Muscle of leg (tissue), 11 donors: ENCODE results near the gene ATRNL1. TPM values are rescaled to one million over a fixed set of nuclear protein-coding genes. Genes with fewer than 3 reads are reported as not detected.

ENCODE experiments used
- DNase-seq: peaks from one replicate; pipeline ENCODE4 v3.0.0; 2013
- H3K27ac ChIP-seq: one replicate; pipeline ENCODE4 v1.5.1; 2013; ENCODE audit warnings: mild to moderate bottlenecking, low read length, control low read depth
- H3K27me3 ChIP-seq: one replicate; pipeline ENCODE4 v1.6.1; 2013; ENCODE audit warnings: low read length; ENCODE audit not compliant: control insufficient read depth, insufficient read depth
- H3K36me3 ChIP-seq: one replicate; pipeline ENCODE4 v1.6.1; 2013; ENCODE audit warnings: low read length; ENCODE audit not compliant: control insufficient read depth, insufficient read depth
- H3K4me1 ChIP-seq: one replicate; pipeline ENCODE4 v1.6.1; 2013; ENCODE audit warnings: low read length; ENCODE audit not compliant: control insufficient read depth, insufficient read depth
- H3K4me3 ChIP-seq: one replicate; pipeline ENCODE4 v1.5.1; 2013; ENCODE audit warnings: low read length, control low read depth
- H3K9me3 ChIP-seq: replicated peaks from 2 replicates; pipeline ENCODE4 v1.6.1; 2013; ENCODE audit warnings: low read depth, low read length; ENCODE audit not compliant: control insufficient read depth
- WGBS: methylation state at CpG from one replicate; pipeline ENCODE4 v1.1.5; 2013; ENCODE audit warnings: missing lambda C conversion rate; ENCODE audit not compliant: insufficient coverage; 5-methylcytosine and 5-hydroxymethylcytosine counted together
- polyA plus RNA-seq, 8 donors: library from polyadenylated mRNA; unstranded; fragments of 120-200 nt; gene quantifications; one replicate each; pipeline versions ENCODE4 v1.2.1 to v1.2.3, GENCODE V29; 2013; ENCODE audit warnings: inconsistent platforms in 1 of 8, low replicate concordance in 1 of 8; ENCODE audit not compliant: insufficient read length in 8 of 8, insufficient read depth in 1 of 8
- total RNA-seq: library from RNA; stranded (reverse); fragments of 120-200 nt; gene quantifications from one replicate; pipeline ENCODE4 v1.2.4, GENCODE V29; 2013

The ATRNL1 gene
- total and polyA plus RNA-seq, 9 donors = 0.42 to 7.1 (median 0.92) TPM

GRCh38 chr10:115653473-115653872 is 560.3 kb downstream of the ATRNL1 start:
- 80% methylated on average over 1 of the region's 1 CpG for WGBS
- Histone ChIP-seq H3K27me3 (no peaks in the 10 kb centered on the region), H3K4me1 (no peaks in the 10 kb centered on the region), H3K27ac (no peak overlapping the region), H3K36me3 (no peaks in the 10 kb centered on the region), H3K4me3 (no peak overlapping the region), H3K9me3 (no peaks in the 10 kb centered on the region)
- DNase-seq = no peak

DNA sequence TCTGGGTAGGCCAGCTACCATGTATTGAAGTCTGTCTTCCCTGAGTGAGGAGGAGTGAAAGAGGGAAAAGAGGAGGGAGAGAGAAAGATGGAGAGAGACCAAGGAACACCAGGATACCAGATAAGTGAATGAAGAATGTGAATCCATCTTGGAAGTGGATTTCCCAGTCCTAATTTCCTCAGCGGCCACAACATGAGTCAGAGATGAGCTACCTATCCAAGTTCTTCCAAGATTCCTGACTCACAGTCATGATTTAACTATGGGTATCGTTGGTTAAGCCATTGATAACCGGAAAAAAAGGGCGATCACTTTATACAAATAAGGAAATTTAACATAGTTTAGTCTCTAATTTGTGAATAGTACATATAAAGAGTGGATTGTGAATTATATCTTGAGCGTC is 561.8 kb downstream of the ATRNL1 start:
- WGBS = 80% methylated on average over 1 of the region's 5 CpGs
- Histone ChIP-seq H3K36me3 (no peaks in the 10 kb centered on the region), H3K27ac (no peak overlapping the region), H3K27me3 (no peaks in the 10 kb centered on the region), H3K4me3 (no peak overlapping the region), H3K9me3 (no peaks in the 10 kb centered on the region), H3K4me1 (no peaks in the 10 kb centered on the region)
- no peak for DNase-seq

DNA sequence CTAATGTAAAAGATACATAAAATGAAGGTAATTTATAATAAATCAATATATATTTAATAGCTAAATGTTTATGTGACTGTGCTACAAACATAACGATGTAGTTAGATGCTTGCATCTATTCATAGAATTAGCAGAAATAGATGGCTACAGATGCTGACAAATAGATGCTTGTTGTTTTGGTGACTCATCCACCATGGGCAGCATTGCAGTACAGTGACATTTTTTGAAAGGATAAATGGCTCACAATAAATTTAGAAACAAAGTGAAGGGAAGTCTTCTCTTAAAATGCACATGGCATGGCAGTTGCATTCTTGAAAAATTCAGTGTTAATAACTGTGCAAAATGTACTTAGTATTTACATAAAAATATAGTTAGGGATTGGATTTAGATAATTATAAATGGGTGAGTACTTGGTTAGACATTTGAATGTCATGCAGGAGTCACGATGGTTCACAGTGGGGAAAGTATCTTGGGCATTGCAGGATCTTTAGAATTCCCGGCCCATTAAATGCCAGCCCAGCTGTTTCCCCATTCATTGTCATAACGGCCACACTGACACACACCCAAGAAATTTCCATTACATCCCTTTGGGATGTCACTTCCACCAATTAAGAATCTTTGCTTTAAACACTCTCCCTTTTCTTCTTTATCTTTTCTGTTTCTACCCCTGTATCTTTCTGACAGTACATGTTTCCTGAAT is 564.1 kb downstream of the ATRNL1 start:
- peak; percentile 22 for DNase-seq
- 50% methylated on average over 1 of the region's 4 CpGs for WGBS
- H3K4me1 ChIP-seq = no peaks in the 10 kb centered on the region
- no peaks in the 10 kb centered on the region for H3K27me3 ChIP-seq
- no peaks in the 10 kb centered on the region for H3K9me3 ChIP-seq
- no peak overlapping the region for H3K27ac ChIP-seq
- H3K4me3 ChIP-seq = no peak overlapping the region
- H3K36me3 ChIP-seq = no peaks in the 10 kb centered on the region

- DNase-seq = no peak
- H3K27me3 ChIP-seq = no peaks in the 10 kb centered on the region
Measured at GRCh38 chr10:115659616-115660015, 566.5 kb downstream of the ATRNL1 start.

DNA sequence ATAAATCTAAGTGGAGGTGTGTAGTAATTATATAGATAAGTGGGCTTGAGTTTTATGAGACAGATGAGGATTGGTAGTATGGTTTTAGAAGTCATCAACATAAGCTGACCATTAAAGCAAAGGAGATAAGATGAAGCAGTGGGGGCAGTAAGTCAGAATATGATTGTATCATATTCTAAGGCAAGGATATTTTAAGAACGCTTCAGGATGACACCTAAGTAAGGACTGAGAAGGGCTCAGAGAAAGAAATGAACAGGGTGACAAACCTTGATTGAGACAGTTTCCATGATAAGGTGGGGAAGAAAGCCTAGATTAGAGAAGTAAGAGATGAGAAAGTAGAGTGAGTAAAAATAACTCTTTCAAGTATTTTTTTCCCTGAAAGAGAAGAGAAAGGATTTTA is 567.2 kb downstream of the ATRNL1 start:
- no peak overlapping the region for H3K27ac ChIP-seq
- H3K4me1 ChIP-seq = no peaks in the 10 kb centered on the region
- H3K9me3 ChIP-seq = no peaks in the 10 kb centered on the region

More at GRCh38 chr10:115659616-115660015, 566.5 kb downstream of the ATRNL1 start:
- no peak overlapping the region for H3K27ac ChIP-seq
- no peaks in the 10 kb centered on the region for H3K36me3 ChIP-seq
- WGBS = 73% methylated on average over 2 of the region's 3 CpGs
- no peak overlapping the region for H3K4me3 ChIP-seq
- no peaks in the 10 kb centered on the region for H3K4me1 ChIP-seq
- H3K9me3 ChIP-seq = no peaks in the 10 kb centered on the region

GRCh38 chr10:115662422-115662821 is 569.3 kb downstream of the ATRNL1 start:
- no peak overlapping the region for H3K4me3 ChIP-seq
- no peaks in the 10 kb centered on the region for H3K36me3 ChIP-seq
- no peaks in the 10 kb centered on the region for H3K27me3 ChIP-seq
- H3K9me3 ChIP-seq = no peaks in the 10 kb centered on the region
- H3K27ac ChIP-seq = no peak overlapping the region
- no peaks in the 10 kb centered on the region for H3K4me1 ChIP-seq
- DNase-seq = no peak

More for the DNA sequence above, 567.2 kb downstream of the ATRNL1 start:
- H3K36me3 ChIP-seq = no peaks in the 10 kb centered on the region
- no peak overlapping the region for H3K4me3 ChIP-seq
- no CpG with 5 or more reads among the region's 1 CpG for WGBS
- DNase-seq = no peak
- H3K27me3 ChIP-seq = no peaks in the 10 kb centered on the region

DNA sequence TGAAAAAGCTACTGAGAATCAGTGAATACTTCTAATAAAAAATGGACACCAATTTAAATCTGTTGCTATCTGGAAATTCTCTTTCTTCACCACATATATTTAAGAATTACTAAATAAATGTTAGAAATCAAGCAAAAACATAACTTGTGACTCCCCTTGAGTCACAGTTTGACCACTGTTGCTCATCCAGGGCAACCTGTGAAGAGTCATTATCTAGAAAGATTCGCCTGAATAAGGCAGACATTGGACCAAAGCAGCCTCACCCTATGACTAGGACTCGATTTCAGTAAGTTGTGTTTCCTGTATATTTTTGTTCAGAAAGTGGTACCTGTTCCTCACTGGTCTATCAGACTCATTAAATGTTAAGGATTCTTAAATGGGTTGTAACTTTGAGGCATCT is 572.4 kb downstream of the ATRNL1 start:
- no peaks in the 10 kb centered on the region for H3K36me3 ChIP-seq
- H3K9me3 ChIP-seq = no peaks in the 10 kb centered on the region
- H3K4me1 ChIP-seq = no peaks in the 10 kb centered on the region
- no peak overlapping the region for H3K27ac ChIP-seq
- DNase-seq = no peak
- H3K27me3 ChIP-seq = no peaks in the 10 kb centered on the region
- no peak overlapping the region for H3K4me3 ChIP-seq
- WGBS = no CpG with 5 or more reads among the region's 2 CpGs

DNA sequence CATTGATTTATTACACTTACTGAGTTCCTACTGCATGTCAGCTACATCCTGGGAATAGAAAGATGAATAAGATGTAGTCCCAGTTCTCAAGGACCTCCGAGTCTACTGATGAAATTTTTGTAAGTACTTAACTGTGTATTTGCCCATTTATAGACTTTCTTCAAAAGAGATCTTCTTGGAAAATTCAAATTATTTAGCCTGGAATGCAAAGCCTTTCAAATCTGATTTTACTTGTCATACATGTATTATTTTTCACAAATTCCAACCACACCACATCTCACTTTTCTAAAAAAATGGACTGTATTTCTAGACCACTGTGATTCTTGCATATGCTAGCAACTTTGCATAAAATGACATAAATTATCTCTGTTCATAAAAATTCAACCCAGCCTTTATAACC is 581.3 kb downstream of the ATRNL1 start:
- no peak overlapping the region for H3K27ac ChIP-seq
- H3K4me3 ChIP-seq = no peak overlapping the region
- no peak for DNase-seq
- no CpG with 5 or more reads among the region's 1 CpG for WGBS
- H3K9me3 ChIP-seq = no peaks in the 10 kb centered on the region
- H3K27me3 ChIP-seq = no peaks in the 10 kb centered on the region
- no peaks in the 10 kb centered on the region for H3K36me3 ChIP-seq
- no peaks in the 10 kb centered on the region for H3K4me1 ChIP-seq

GRCh38 chr10:115696747-115697146 is 603.6 kb downstream of the ATRNL1 start:
- H3K36me3 ChIP-seq = no peaks in the 10 kb centered on the region
- no CpG with 5 or more reads among the region's 4 CpGs for WGBS
- H3K27ac ChIP-seq = no peak overlapping the region
- no peaks in the 10 kb centered on the region for H3K27me3 ChIP-seq
- H3K4me1 ChIP-seq = no peaks in the 10 kb centered on the region
- H3K4me3 ChIP-seq = no peak overlapping the region
- DNase-seq = no peak
- H3K9me3 ChIP-seq = no peaks in the 10 kb centered on the region

DNA sequence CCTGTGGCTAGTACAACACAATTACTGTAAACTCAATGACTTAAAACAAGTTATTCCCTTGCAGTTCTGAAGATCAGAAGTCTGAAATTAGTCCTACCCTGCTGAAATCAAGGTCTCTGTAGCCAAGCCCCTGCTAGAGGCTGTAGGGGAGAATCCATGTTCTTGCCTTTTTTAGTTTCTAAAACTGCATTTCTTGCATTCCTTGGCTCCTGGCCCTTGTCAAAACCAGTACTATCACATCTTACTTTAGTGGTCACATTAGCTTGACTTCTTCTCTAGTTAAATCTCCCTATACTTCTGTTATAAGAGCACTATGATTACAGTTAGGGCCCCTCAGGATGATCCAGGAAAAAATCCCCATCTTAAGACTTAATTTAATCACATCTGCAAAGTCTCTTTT is 612.9 kb downstream of the ATRNL1 start:
- H3K36me3 ChIP-seq = no peaks in the 10 kb centered on the region
- H3K27me3 ChIP-seq = no peaks in the 10 kb centered on the region
- H3K4me1 ChIP-seq = no peaks in the 10 kb centered on the region
- H3K9me3 ChIP-seq = no peaks in the 10 kb centered on the region
- H3K27ac ChIP-seq = no peak overlapping the region
- DNase-seq = no peak
- H3K4me3 ChIP-seq = no peak overlapping the region
